H1 (cell line): ENCODE data around the gene MAML3. TPM values are rescaled to one million over a fixed set of nuclear protein-coding genes. Genes with fewer than 3 reads are reported as not detected.

Experiments used
- CBX5 ChIP-seq: fragments of 300-800, 300-1000 bp; sonication (generic); IDR thresholded peaks from 2 replicates; pipeline ENCODE4 v1.7.1; 2016; ENCODE audit warnings: antibody characterized with exemption, low read length, low read depth
- EGR1 ChIP-seq: IDR thresholded peaks from 2 replicates; pipeline ENCODE4 v1.6.1; 2011; ENCODE audit warnings: low read depth, low read length, borderline replicate concordance
- GTF2F1 ChIP-seq: IDR thresholded peaks from 2 replicates; pipeline ENCODE4 v1.6.1; 2012; ENCODE audit warnings: low read depth, low read length, improper control_type of control experiment, borderline replicate concordance
- KDM4A ChIP-seq: IDR thresholded peaks from one replicate; pipeline ENCODE4 v1.7.1; 2012; ENCODE audit warnings: low read depth, mild to moderate bottlenecking, moderate library complexity, low read length, inconsistent platforms; ENCODE audit not compliant: severe bottlenecking
- NRF1 ChIP-seq: IDR thresholded peaks from 2 replicates; pipeline ENCODE4 v1.6.1; 2011; ENCODE audit warnings: mild to moderate bottlenecking, low read depth, low read length, improper control_type of control experiment
- PHF8 ChIP-seq: fragments of 200-600 bp; sonication (generic); conservative IDR thresholded peaks from 2 replicates; pipeline ENCODE4 v1.7.1; 2012; ENCODE audit warnings: low read depth, mild to moderate bottlenecking, inconsistent platforms, low read length, moderate library complexity
- SUZ12 ChIP-seq: fragments of 200-600 bp; sonication (generic); IDR thresholded peaks from 2 replicates; pipeline ENCODE4 v1.6.1; 2012; ENCODE audit warnings: mild to moderate bottlenecking, inconsistent platforms, low read length, moderate library complexity, mixed read lengths
- polyA plus RNA-seq, 7 experiments: library from polyadenylated mRNA; depleted of rRNA in 3 of 7; stranded (reverse) in 5 of 7; unstranded in 2 of 7; fragments of >200 nt in 5 of 7; fragments of 200-250 nt in 2 of 7; gene quantifications; 1 replicate in 5 of 7; 2 replicates in 1 of 7; 4 replicates in 1 of 7; pipeline versions ENCODE4 v1.2.1 to v1.2.3, GENCODE V29; 2011 to 2013; ENCODE audit warnings: missing spikeins in 2 of 7, mixed read lengths in 2 of 7
- total RNA-seq: library from RNA; stranded (reverse); fragmentation: NEBNext Ultra II Directional; extraction: Animal tissue kit (Norgen Biotek cat#: 25700); gene quantifications from 2 replicates; pipeline ENCODE4 v1.2.1, GENCODE V29; 2021
- TF ChIP-seq, protein P1 (sequence below): IDR thresholded peaks from 2 replicates; pipeline ENCODE4 v1.6.1; 2012; ENCODE audit warnings: inconsistent platforms

The MAML3 gene
- total and polyA plus RNA-seq, 2 of the 8 experiments (the other 6 are each of a cell fraction or from before 2014, with no cell fraction given): 2.1 to 5.7 TPM

DNA sequence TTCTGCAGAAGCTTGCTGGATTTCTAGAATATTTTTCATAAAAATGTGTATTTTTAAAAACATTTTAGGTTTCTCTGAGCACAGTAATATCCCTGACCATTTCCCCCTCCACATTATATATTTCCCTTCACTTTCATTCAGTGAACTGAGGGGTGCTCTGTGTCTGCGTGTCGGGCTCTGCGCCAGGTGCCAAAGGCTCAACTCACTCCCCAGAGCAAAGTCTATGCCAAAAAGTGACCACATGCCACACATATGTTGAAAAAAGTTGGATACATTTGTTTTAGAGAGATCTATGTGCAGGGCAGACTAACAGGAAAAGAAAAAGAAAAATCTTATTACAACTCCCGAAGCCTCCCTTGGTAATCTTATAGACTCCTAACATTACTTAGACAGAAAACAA, 254.6 kb downstream of the MAML3 start (continued):
- TF ChIP-seq, protein P1, sequence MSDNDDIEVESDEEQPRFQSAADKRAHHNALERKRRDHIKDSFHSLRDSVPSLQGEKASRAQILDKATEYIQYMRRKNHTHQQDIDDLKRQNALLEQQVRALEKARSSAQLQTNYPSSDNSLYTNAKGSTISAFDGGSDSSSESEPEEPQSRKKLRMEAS: no peak
- TF ChIP-seq CBX5 (no peak), KDM4A (no peak), PHF8 (no peak), SUZ12 (no peak), GTF2F1 (no peak), EGR1 (no peak), NRF1 (no peak)
- TF ChIP-seq, all 59 proteins: peak for 0
